GM12878 (cell line): Measurements from ENCODE around the gene ITGAD.

Source experiments
- CTCF ChIP-seq, 3 experiments: IDR thresholded peaks in 2 of 3; conservative IDR thresholded peaks in 1 of 3; 2 replicates each; pipeline ENCODE4 v1.5.1; 2011; ENCODE audit warnings: low read depth in 3 of 3, low read length in 3 of 3, mild to moderate bottlenecking in 3 of 3, control low read depth in 2 of 3, moderate library complexity in 2 of 3, inconsistent platforms in 1 of 3, mixed read lengths in 1 of 3; ENCODE audit not compliant: control insufficient read depth in 2 of 3, insufficient read depth in 1 of 3; ENCODE audit errors: extremely low read depth in 1 of 3
- EZH2 ChIP-seq: IDR thresholded peaks from 2 replicates; pipeline ENCODE4 v1.6.1; 2012; ENCODE audit warnings: low read depth, mild to moderate bottlenecking, control low read depth, inconsistent platforms, low read length, borderline replicate concordance; ENCODE audit not compliant: control insufficient read depth
- ZNF217 ChIP-seq: fragments of 450-650 bp; IDR thresholded peaks from 2 replicates; pipeline ENCODE4 v1.6.1; 2017; ENCODE audit warnings: antibody characterized with exemption, mild to moderate bottlenecking

DNA sequence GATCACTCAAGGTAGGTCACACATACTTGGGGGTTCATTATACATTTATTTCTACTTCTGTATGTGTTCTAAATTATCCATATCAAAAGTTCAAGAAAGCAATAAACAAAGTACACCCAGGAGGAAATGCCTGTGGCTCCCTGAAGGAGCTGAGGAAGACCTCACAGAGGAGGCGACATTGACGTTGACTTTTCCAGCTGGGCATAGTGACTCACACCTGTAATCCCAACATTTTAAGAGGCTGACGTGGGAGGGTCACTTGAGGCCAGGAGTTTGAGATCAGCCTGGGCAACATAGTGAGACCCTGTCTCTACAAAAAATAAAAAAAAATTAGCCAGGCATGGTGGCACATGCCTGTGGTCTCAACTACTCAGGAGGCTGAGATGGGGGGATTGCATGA is 16.3 kb downstream of the ITGAD start:
- TF ChIP-seq CTCF (IDR thresholded peaks at IDR 0.05 in 2 of 3, conservative IDR thresholded peaks at IDR 0.05 in 1 of 3; ENCODE audit: control insufficient read depth in 2 of 3, extremely low read depth in 1 of 3, insufficient read depth in 1 of 3, low read depth in 3 of 3, low read length in 3 of 3) (no peak), ZNF217 (no peak), EZH2 (no peak)
